Mesenchymal stem cell (in vitro differentiated cells and primary cell): ENCODE measurements around the gene IL15.

Source experiments
- DNase-seq: peaks from one replicate; pipeline ENCODE4 v3.0.0-alpha.2; 2013
- H2AFZ ChIP-seq: one replicate; pipeline ENCODE4 v1.6.1; 2013; ENCODE audit warnings: low read depth, mild to moderate bottlenecking, control low read depth, inconsistent platforms, low read length, moderate library complexity
- H2AK5ac ChIP-seq: 2 replicates; pipeline ENCODE4 v1.6.1; 2013; ENCODE audit warnings: low read length, moderate library complexity, mild to moderate bottlenecking, inconsistent platforms; ENCODE audit not compliant: severe bottlenecking
- H2BK120ac ChIP-seq: one replicate; pipeline ENCODE4 v1.6.1; 2013; ENCODE audit warnings: low read depth, mild to moderate bottlenecking, inconsistent platforms, low read length, moderate library complexity
- H2BK12ac ChIP-seq, 2 experiments: one replicate each; pipeline ENCODE4 v1.6.1; 2013; ENCODE audit warnings: inconsistent platforms in 2 of 2, low read length in 2 of 2, mild to moderate bottlenecking in 2 of 2, moderate library complexity in 2 of 2, control low read depth in 1 of 2
- H2BK15ac ChIP-seq: one replicate; pipeline ENCODE4 v1.6.1; 2013; ENCODE audit warnings: mild to moderate bottlenecking, low read depth, inconsistent platforms; ENCODE audit not compliant: poor library complexity, severe bottlenecking
- H2BK5ac ChIP-seq: 2 replicates; pipeline ENCODE4 v1.6.1; 2013; ENCODE audit warnings: low read depth, mild to moderate bottlenecking, low read length, control low read depth, inconsistent platforms; ENCODE audit not compliant: poor library complexity, severe bottlenecking
- H3K14ac ChIP-seq, 2 experiments: one replicate each; pipeline ENCODE4 v1.6.1; 2013; ENCODE audit warnings: inconsistent platforms in 2 of 2, low read length in 2 of 2, control low read depth in 1 of 2, mild to moderate bottlenecking in 1 of 2, moderate library complexity in 1 of 2
- H3K18ac ChIP-seq, 2 experiments: one replicate each; pipeline ENCODE4 v1.6.1; 2013; ENCODE audit warnings: inconsistent platforms in 2 of 2, low read length in 2 of 2, control low read depth in 1 of 2, low read depth in 1 of 2, mild to moderate bottlenecking in 1 of 2
- H3K23ac ChIP-seq, 2 experiments: one replicate each; pipeline ENCODE4 v1.6.1; 2013; ENCODE audit warnings: inconsistent platforms in 2 of 2, low read length in 2 of 2, mild to moderate bottlenecking in 2 of 2, moderate library complexity in 2 of 2, control low read depth in 1 of 2
- H3K27ac ChIP-seq: 2 replicates; pipeline ENCODE4 v1.5.1; 2013; ENCODE audit warnings: mild to moderate bottlenecking, moderate library complexity, low read length, control low read depth, inconsistent platforms; ENCODE audit not compliant: poor library complexity, severe bottlenecking
- H3K27me3 ChIP-seq, 2 experiments: 2 replicates each; pipeline versions ENCODE4 v1.6.1 to v1.7.0; 2013; ENCODE audit warnings: low read length in 2 of 2, mild to moderate bottlenecking in 2 of 2, moderate library complexity in 2 of 2, control low read depth in 1 of 2, inconsistent platforms in 1 of 2; ENCODE audit not compliant: control insufficient read depth in 1 of 2, insufficient read depth in 1 of 2
- H3K36me3 ChIP-seq, 2 experiments: 2 replicates each; pipeline versions ENCODE4 v1.6.1 to v1.7.0; 2013; ENCODE audit warnings: low read length in 2 of 2, control low read depth in 1 of 2, inconsistent platforms in 1 of 2, low read depth in 1 of 2, mild to moderate bottlenecking in 1 of 2; ENCODE audit not compliant: insufficient read depth in 2 of 2, control insufficient read depth in 1 of 2
- H3K4ac ChIP-seq, 2 experiments: one replicate each; pipeline ENCODE4 v1.6.1; 2013; ENCODE audit warnings: inconsistent platforms in 2 of 2, low read length in 2 of 2, mild to moderate bottlenecking in 2 of 2, moderate library complexity in 2 of 2, control low read depth in 1 of 2, low read depth in 1 of 2
- H3K4me1 ChIP-seq: 2 replicates; pipeline ENCODE4 v1.6.1; 2013; ENCODE audit warnings: low read depth, low read length, control low read depth; ENCODE audit not compliant: control insufficient read depth, insufficient read depth
- H3K4me2 ChIP-seq: 2 replicates; pipeline ENCODE4 v1.6.1; 2013; ENCODE audit warnings: low read length, mild to moderate bottlenecking, inconsistent platforms; ENCODE audit not compliant: poor library complexity, severe bottlenecking
- H3K4me3 ChIP-seq, 2 experiments: 2 replicates each; pipeline versions ENCODE4 v1.5.1 to v1.7.0; 2013; ENCODE audit warnings: low read length in 2 of 2, mild to moderate bottlenecking in 2 of 2, control low read depth in 1 of 2, low read depth in 1 of 2; ENCODE audit not compliant: insufficient read depth in 1 of 2
- H3K79me1 ChIP-seq: replicated peaks from 2 replicates; pipeline ENCODE4 v1.6.1; 2013; ENCODE audit warnings: mild to moderate bottlenecking, control low read depth, low read length, inconsistent platforms; ENCODE audit not compliant: poor library complexity, severe bottlenecking
- H3K9ac ChIP-seq: 2 replicates; pipeline ENCODE4 v1.7.0; 2013; ENCODE audit warnings: mild to moderate bottlenecking, low read length, moderate library complexity
- H3K9me3 ChIP-seq: 2 replicates; pipeline ENCODE4 v1.7.0; 2013; ENCODE audit warnings: mild to moderate bottlenecking, low read length; ENCODE audit not compliant: control insufficient read depth
- H4K8ac ChIP-seq: one replicate; pipeline ENCODE4 v1.6.1; 2013; ENCODE audit warnings: inconsistent platforms, mild to moderate bottlenecking, low read length, moderate library complexity
- H4K91ac ChIP-seq: one replicate; pipeline ENCODE4 v1.6.1; 2013; ENCODE audit warnings: mild to moderate bottlenecking, low read length, inconsistent platforms
- WGBS: methylation state at CpG from one replicate; pipeline ENCODE4 v1.1.7; 2013; ENCODE audit warnings: mixed read lengths; 5-methylcytosine and 5-hydroxymethylcytosine counted together

The IL15 gene

DNA sequence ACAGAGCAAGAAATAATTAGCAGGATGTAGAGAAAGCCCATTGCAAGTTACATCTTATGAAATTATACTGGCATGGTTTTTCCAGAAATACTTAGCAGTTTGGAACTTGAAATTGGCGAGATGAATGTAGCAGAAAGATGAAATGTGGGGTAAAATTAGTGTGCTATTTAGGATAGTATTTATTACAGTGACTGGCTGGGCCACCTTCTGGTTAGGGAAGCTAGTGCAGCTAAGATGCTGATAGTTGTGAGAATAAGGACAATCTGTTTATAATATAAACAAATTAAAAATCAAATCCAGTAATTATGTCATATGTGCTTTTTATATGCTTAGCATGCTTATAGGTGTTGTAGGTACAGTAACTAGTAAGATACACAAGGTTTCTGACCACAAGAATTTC lies 74.8 kb downstream of the IL15 start:
- Histone ChIP-seq H2AFZ (no peak overlapping the region), H2AK5ac (no peak overlapping the region), H2BK15ac (no peak overlapping the region), H3K18ac (no peak overlapping the region), H2BK5ac (no peak overlapping the region), H3K9ac (no peak overlapping the region), H4K8ac (no peak overlapping the region), H3K9me3 (peaks cover 9% of the 10 kb centered on the region), H3K36me3 (peaks cover 0 to 7% of the 10 kb centered on the region in 2 experiments), H4K91ac (no peak overlapping the region), H3K14ac (no peak overlapping the region), H3K4me3 (no peak overlapping the region), H3K23ac (no peak overlapping the region), H3K79me1 (peaks cover 20% of the 10 kb centered on the region), H3K27ac (no peak overlapping the region), H3K27me3 (no peaks in the 10 kb centered on the region), H2BK12ac (no peak overlapping the region), H3K4me2 (no peak overlapping the region), H3K4ac (no peak overlapping the region), H2BK120ac (no peak overlapping the region), H3K4me1 (peaks cover 2% of the 10 kb centered on the region)
- DNase-seq, result peak; percentile 42
- 92% methylated on average over 1 of the region's 1 CpG for whole genome bisulfite sequencing

DNA sequence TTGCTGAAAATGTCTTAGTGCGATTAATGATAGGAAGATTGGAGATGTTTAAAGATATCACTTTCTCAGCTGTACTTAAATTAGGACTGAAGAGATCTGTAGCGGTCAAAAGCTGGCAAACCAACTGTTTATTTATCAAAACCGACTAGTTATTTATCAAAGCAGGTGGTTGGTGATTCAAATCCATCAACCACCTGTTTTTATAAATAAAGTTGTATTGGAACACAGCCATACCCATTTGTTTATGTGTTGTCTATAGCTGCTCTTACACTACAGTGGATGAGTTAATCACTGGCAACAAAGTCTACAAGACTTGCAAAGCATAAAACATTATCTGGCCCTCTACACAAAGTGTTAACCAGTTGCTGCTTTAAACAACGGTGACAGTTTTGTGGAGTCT lies 76.8 kb downstream of the IL15 start:
- WGBS, result 86% methylated on average over 2 of the region's 4 CpGs
- H2AFZ ChIP-seq, result no peak overlapping the region
- no peak overlapping the region for H3K4ac ChIP-seq
- H3K18ac ChIP-seq, result no peak overlapping the region
- H3K9ac ChIP-seq, result no peak overlapping the region
- H3K9me3 ChIP-seq, result no peaks in the 10 kb centered on the region
- H3K23ac ChIP-seq, result no peak overlapping the region
- no peaks in the 10 kb centered on the region for H3K27me3 ChIP-seq
- peak overlapping the region; percentile 33 for H2BK5ac ChIP-seq
- DNase-seq, result peak; percentile 28
- H3K36me3 ChIP-seq, result peaks cover 0 to 6% of the 10 kb centered on the region in 2 experiments
- peaks cover 20% of the 10 kb centered on the region for H3K79me1 ChIP-seq
- no peak overlapping the region for H4K8ac ChIP-seq
- no peak overlapping the region for H2BK12ac ChIP-seq
- peak overlapping the region; percentile 40 for H2AK5ac ChIP-seq
- H3K27ac ChIP-seq, result peak overlapping the region; percentile 91
- no peak overlapping the region for H2BK120ac ChIP-seq
- H2BK15ac ChIP-seq, result no peak overlapping the region
- H3K4me2 ChIP-seq, result peak overlapping the region; percentile 7
- peaks cover 2% of the 10 kb centered on the region for H3K4me1 ChIP-seq
- H3K4me3 ChIP-seq, result no peak overlapping the region
- no peak overlapping the region for H4K91ac ChIP-seq
- no peak overlapping the region for H3K14ac ChIP-seq

GRCh38 chr4:141713771-141714445 lies 77.5 kb downstream of the IL15 start:
- Histone ChIP-seq H4K91ac (no peak overlapping the region), H3K4me3 (no peak overlapping the region), H4K8ac (no peak overlapping the region), H2BK15ac (no peak overlapping the region), H3K79me1 (peaks cover 17% of the 10 kb centered on the region), H2BK120ac (no peak overlapping the region), H3K9me3 (no peaks in the 10 kb centered on the region), H3K4me1 (peaks cover 2% of the 10 kb centered on the region), H3K27ac (peak overlapping the region; percentile 91), H3K4me2 (peak overlapping the region; percentile 27), H3K18ac (no peak overlapping the region), H2AFZ (no peak overlapping the region), H3K27me3 (no peaks in the 10 kb centered on the region), H3K36me3 (peaks cover 0 to 6% of the 10 kb centered on the region in 2 experiments), H3K4ac (no peak overlapping the region), H3K23ac (no peak overlapping the region), H2BK5ac (peak overlapping the region; percentile 21), H3K14ac (no peak overlapping the region), H2BK12ac (no peak overlapping the region), H3K9ac (no peak overlapping the region), H2AK5ac (peak overlapping the region; percentile 86)
- peak; percentile 52 for DNase-seq
- WGBS, result 30% methylated on average over 3 of the region's 3 CpGs

GRCh38 chr4:141719585-141719984 lies 83.2 kb downstream of the IL15 start:
- no peak overlapping the region for H3K18ac ChIP-seq
- no peaks in the 10 kb centered on the region for H3K27me3 ChIP-seq
- H3K79me1 ChIP-seq, result peaks cover 14% of the 10 kb centered on the region
- H3K14ac ChIP-seq, result no peak overlapping the region
- no peak overlapping the region for H3K9ac ChIP-seq
- H2BK12ac ChIP-seq, result no peak overlapping the region
- H3K23ac ChIP-seq, result no peak overlapping the region
- no peak overlapping the region for H3K4me2 ChIP-seq
- no peak overlapping the region for H2BK15ac ChIP-seq
- no peaks in the 10 kb centered on the region for H3K9me3 ChIP-seq
- peaks cover 0 to 6% of the 10 kb centered on the region in 2 experiments for H3K36me3 ChIP-seq
- no peak overlapping the region for H3K4me3 ChIP-seq
- no peak overlapping the region for H4K8ac ChIP-seq
- no CpG with 5 or more reads among the region's 1 CpG for WGBS
- DNase-seq, result no peak
- H4K91ac ChIP-seq, result no peak overlapping the region
- H2AFZ ChIP-seq, result no peak overlapping the region
- no peak overlapping the region for H3K27ac ChIP-seq
- H3K4me1 ChIP-seq, result no peaks in the 10 kb centered on the region
- H2BK5ac ChIP-seq, result no peak overlapping the region
- H2BK120ac ChIP-seq, result no peak overlapping the region
- no peak overlapping the region for H2AK5ac ChIP-seq
- no peak overlapping the region for H3K4ac ChIP-seq
